GOT3 (cell line): ENCODE measurements around the gene USP22.

ENCODE experiments used
- DNase-seq: peaks from one replicate; lab custom pipeline; 2025; ENCODE audit warnings: mixed read lengths; lab: John Stamatoyannopoulos, UW

USP22 gene

DNA sequence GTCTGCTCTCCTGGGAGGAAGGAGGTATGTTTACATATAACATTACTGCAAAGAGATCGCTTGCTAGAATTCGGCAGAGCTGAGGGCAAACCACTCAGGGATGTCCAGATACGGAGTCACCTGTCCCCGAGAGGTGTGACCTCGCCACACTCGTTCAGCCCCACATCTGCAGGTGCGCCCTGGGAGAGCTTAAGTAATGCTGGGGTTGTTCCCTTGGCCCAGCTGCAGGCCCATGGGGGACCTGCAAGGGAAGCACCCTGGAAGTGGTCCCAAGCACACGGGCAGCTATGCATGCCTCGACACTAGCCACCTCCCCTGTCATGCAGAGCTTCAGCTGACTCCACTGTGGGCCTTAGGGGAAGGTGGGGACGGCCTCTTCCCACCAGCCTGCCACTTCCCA lies 22.2 kb downstream of the USP22 start:
- no peak for DNase-seq

DNA sequence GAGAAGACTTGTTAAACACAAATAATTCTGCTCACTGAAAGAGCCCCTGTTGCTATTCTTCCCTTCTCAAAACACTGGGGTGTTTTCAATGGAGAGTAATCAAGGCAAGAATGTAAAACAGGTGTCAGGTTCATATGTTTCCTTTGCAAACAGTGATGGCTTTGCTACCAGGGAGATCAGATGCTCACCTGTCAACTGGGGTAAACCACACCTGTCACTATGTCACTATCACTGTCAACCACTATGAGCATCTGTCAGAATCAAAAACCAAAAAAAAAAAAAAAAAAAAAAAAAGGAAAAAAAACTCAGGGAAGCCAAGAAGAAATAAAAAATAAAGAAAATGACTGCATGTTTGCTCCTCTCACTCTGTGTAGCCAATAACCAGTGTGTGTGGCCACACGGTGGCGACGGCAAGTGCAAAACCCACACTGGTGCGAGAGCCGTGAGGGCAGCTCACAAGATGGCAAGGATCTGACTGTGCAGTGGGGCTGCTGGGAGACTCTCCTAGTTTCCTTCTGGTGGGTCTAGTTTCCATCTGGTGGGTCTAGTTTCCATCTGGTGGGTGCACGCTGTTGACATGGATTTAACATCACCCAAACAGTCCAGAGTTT lies 22.7 kb downstream of the USP22 start:
- no peak for DNase-seq

DNA sequence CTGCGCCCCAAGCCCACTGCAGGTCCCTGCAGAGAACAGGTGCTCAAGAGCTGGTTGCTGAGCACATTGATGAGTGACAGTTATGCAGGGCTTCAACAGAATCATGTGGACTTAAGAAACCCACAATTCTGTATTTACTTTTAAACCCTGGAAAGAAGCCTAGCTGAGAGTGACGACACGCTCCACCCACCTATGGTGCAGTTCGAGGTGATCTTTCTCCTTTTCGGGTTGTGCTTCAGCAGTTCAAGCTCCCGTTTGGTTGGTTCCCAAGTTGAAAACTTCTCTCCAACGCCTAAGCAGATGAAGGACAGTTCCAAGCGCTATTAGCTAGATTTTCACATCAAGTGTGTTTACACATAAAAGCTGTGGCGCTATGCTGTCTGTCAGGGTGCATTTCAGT lies 23.9 kb downstream of the USP22 start:
- DNase-seq: no peak

DNA sequence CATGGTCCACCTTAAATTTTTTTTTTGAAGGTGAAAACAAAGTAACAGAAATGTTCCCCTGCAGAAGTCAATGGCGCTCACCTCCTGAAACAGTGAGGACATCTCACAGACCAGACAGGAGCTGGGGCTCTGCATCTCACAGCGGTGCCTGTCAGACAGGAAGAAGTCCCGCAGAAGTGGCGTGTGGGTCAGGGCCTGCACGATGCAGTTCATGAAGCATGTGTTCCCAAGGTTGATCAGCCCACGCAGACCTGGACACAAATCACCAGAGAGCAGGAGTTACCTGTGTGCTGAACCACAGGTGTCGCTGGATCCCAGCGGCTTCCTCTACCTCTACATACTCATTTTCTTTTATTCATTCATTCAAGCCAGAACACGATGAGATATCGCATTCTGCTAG lies 24.9 kb downstream of the USP22 start:
- no peak for DNase-seq

DNA sequence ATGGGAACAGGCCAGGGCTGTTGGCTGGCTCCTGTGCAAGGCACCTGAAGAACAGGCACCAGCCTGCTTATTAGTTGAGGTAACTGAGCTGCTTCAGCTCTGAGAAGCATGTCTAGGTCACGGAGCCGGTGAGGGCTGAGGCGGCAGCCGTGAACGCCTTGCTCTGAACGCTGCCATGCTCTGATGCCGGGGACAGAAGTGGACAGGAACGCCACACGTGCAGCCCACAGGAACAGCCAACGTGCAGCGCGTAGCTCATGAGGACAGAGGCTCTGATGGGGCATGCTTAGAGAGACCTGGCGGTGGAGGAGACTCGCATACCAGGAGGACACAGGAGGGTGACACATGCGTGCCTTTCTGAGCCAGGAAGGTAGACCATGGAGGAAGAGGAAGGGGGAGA lies 25.6 kb downstream of the USP22 start:
- DNase-seq: no peak

DNA sequence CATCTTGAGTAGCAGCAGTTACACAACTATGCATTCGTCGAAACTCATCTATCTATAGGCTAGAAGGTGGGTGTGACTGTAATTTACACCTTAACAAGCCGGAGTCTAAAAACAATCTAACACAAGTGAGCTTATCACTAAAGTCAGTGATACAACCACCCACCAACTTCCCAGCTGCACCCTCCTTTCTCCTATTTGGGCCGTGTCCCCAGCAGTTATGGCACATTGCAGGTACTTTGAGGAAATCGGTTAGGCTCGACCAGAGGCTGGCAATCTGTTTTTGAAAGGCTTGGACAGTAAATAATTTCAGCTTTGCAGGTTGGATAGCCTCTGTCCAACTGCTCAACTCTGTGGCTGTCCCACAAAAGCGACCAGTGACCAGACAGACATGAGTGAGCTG lies 26.0 kb downstream of the USP22 start:
- no peak for DNase-seq

DNA sequence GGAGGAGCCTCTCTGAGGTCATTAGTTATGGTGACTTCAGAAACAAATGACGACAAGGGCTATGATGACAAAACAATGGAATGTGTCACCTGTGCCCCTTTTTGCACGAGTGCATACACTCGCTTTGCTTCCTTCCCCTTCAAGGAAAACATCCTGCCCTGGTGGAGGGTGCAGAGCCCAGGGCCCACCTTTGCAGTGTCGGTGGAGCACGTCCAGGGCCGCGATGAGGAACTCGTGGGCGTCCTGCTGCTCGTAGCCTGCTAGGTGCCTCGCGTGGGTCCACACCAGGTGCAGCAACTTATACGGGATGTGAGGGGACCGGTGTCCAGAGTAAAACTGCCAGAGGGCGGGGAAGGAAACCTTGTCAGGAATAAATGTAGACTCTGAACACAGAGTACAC lies 27.2 kb downstream of the USP22 start:
- DNase-seq: no peak

DNA sequence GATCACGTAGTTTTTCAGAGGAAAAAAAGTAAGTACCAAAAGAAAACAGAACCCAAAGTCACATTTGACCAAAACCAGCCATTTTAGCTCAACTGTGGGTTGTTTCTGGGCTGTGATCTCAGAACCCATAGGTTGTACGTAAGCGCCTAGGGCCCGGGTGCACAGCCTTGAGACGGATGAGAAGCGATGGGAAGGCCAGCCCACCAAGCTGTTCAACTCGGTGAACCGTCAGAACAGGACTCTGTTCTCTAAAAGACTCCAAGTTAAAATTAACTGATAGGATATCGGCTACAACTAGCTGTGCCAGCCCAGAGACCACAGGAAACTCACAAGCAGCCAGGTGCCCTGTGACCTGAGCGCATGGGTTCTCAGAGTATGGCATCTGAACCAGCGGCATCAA lies 28.3 kb downstream of the USP22 start:
- no peak for DNase-seq

DNA sequence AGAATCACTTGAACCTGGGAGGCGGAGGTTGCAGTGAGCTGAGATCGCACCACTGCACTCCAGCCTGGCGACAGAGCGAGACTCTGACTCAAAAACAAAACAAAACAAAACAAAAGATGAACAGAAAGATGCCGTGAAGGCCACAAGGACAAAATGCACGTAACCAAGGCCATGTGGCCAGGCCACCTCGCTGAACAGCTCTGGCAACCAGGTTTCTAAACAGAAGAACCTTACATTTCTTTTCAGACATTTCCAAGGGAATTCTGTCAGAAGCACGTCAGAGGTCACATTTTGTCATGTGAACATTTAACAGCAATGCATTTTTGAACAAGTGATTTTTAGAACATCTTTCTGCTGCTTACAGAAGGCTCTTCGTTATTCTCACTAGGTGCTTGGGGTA lies 28.8 kb downstream of the USP22 start:
- no peak for DNase-seq

DNA sequence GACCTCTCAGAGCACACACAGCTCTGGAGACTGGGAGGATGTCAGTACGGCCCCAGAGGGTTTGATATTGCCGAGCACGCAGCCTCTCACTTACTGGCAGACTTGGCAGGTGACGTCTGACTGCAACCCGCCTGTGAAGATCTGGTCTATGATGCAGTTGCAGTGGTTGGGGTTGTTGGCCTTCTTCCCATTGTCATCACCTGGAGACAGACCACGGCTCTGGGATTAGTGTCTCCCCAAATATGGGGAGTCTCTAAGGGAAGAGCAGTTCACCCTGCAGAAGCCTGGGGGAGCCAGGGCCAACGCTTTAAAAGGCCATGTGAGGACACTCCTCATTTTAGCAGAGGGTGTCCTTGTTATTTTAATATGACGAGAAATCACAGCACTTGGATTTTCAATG lies 30.1 kb downstream of the USP22 start:
- DNase-seq: no peak

DNA sequence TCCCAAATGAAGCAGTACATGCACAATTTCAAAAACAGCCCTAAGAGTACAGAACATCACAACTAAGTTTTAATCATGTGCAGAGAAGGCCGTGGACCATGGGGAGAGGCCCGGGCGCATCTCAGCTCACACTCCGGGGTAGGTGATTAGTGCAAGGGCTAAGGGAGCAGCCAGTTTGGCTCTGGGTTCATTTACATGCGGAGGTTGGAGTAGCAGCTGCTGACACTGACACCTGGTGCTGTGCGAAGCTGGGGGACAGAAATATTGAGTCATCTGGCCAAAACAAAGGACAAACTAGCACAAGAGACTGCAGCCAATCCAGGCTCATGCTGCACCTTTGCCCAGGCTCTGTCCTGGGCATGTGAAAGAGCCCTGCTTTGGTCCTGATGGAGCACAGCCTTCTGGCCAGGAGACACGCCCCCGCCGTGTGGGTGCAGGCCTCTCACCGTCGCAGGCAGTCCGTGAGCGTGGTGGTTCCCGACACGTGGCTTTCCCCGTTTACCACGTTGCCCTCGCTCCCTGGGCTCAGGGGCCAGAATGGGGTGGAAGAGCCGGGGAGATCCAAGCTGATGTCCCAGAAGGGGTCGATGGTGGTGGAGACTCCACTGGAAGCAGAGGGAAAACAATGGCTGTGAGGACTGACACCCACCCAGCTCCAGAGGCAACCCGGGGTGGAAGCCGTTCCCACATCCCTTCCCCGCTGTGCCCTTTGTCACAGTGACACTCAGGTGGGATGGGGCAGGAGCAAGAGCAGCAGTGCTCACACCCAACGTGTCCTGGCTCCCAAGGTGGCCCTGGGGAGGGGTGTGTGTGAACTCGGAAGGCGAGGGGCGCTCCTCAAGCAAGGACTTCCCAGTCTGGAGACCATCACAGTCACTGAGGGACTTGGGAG lies 31.9 kb downstream of the USP22 start:
- DNase-seq: no peak

DNA sequence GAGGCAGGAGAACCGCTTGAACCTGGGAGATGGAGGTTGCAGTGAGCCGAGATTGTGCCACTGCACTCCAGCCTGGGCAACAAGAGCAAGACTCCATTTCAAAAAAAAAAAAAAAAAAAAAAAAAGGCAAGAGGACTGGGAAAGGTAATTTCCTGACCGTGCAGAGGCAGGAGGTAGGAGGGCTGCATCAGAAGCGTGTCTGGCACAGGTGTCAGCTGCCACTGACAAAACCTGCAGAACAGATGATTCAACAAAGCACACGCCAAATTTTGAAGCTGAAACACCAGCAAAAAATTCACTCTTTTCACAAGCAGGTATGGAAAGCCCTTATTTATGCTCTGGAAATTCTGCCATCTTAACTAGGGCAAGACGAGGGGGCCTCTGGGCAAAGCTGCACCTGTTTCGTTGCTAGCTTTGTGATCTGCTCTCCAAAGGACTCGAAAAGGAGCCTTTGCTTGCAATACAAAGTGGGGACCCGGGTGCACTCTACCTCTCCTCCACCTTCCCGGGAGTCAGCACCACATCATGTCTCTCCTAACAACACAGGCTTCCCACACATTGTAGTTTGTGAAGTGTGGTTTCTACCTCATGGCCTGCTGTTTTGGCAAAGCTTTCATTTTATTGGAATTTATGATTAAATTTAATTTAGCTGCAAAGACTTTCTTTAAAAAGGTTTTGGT lies 33.7 kb downstream of the USP22 start:
- no peak for DNase-seq

DNA sequence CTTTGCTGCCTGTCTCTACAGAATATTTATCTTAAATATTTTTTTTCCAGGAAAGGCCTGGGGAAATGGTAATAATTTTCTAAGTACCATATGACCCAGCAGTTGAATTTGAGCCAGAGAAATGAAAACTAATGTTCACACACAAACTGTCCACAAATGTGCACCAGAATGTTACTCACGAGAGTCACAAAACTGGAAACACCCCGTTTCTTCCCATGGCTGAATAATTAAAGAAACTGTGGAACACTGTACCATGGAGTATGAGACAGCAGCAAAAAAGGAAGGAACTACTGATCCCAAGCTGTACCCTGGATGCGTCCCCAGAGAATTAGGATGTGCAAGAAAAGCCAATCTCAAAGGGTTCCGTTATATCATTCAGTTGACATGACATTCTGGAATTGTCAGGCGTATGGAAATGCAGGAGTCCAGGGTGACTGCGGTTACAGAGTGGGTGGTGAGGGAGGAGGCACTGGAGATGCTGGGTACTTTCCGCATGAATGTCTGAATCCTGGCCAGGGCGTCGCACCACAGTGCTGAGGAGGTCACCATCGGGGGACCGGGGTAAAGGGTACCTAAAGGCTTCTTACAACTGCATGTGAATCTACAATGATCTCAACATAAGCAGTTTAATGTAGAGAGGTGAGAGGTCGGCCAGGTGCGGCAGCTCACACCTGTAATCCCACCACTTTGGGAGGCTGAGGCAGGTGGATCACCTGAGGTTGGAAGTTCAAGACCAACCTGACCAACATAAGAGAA lies 34.5 kb downstream of the USP22 start:
- no peak for DNase-seq

DNA sequence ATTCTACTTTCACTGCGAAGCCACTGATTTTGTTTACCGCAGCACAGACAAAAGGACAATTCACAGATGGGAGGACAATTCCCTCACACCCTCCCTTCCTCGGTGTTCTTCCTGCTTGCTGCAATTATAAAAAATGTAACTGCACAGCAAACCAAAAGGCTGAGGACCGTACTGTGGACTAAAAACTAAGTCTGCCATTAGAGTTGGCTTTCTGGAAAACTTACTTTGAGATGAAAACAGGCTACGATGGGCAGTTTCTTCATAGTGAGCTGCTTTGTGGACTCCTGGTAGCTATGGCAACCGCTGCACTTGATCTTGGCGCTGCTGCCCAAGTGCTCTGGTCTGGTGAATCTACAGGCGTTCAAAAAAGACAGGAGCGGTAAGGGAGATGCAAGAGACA lies 35.2 kb downstream of the USP22 start:
- no peak for DNase-seq

DNA sequence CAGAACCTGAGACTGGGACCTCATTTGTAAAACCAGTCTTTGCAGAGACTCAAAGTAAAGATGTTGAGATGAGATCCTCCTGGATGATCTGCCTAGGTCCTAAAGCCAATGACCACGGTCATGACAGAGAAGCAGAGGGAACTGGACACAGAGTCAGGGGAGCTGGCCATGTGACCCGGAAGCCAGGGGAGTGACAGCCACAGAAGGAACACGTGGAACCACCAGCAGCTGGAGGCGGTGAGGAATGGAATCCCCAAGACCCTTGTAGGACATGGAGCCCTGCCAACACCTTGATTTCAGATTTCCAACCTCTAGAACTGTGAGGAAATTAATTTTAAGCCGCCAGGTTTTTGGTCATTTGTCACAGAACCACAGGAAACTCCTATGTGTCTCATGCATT lies 37.0 kb downstream of the USP22 start:
- DNase-seq: no peak

DNA sequence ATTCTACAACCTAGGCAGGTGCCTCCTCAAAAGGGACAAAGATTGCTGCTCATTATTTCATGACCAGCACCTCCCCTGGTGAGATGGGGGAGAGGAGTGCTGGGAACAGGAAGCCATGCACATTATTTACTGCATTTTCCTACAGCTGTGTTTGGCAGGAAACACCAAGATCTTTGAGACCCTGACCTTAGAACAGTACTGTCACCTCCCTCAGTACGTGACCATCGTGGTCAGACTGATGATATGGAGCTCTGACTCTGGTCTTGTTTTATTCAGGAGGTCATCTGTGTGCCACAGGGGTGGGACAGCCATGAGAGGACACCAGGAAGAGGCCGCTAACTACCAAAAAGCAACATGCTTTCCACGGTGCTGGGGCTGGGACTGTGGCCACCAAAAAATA lies 37.4 kb downstream of the USP22 start:
- no peak for DNase-seq

DNA sequence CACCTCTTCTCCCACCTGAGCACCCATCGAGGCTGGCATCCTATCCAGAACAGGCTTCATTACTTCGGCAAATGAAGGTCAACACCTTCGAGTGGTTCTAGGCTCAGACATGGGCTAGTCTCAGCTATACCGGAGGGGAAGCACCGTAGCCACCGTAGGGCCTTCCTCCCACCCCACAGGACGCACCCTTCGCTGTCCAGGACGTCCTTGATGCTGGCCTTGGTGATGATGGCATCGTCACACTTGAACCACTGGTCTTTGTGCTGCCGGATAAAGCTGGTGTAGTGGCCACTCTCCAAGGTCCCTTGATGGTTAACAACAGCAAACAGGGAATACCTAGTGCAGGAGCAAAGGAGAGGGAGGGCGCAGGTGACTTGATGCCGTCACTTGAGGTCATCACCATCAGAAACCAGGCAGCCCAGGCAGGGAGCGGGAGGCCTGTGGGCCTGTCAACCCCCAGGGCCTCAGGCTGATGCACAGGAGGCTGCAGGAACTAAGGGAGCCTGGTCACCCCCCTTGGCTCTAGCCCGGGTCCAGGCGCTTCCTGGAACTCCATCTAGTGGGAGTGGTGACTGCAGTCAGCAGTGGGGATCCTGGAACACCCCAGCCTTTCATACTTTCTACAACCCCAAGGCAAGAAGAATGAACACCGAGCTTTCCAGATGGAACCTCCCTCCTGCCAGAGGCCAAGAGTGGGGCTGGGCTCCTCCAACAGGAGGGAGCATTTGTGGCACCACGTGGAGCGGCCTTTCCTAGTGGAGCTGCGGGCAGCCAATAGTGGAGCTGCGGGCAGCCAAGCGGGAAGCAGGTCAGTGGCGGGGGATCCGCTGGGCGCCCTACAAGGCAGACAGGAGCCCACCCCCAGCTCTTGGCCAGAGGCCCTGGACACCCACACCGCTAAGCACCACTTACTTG lies 38.5 kb downstream of the USP22 start:
- no peak for DNase-seq

DNA sequence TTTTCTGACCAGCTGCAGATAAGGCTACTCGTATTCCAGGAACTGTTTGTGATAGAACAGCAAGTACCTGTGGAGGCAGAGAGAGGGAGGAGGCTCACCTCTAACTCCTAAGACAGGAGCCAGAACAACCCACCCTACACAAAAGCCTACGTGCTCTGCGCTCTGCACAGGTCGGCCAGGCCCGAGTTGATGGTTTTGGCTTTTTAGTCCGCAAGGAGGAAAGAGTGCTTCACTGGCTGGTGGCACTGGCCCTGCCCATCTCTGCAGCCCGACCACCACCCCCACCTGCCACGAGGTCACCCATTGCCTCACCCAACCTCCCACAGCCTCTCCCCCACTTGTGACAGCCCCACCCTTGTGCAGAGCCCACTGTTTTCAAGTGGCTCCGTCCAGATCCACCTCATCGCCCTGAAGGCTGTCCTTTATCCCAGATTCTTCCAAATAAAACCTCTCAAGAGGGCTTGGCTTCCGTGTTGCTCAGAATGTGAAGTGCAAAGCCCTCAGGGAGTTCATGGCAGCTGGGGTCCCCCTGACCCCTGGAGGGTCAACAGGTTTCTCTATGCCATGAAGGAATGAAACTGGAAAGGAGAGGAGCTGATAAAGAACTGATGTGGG lies 39.7 kb downstream of the USP22 start:
- no peak for DNase-seq

DNA sequence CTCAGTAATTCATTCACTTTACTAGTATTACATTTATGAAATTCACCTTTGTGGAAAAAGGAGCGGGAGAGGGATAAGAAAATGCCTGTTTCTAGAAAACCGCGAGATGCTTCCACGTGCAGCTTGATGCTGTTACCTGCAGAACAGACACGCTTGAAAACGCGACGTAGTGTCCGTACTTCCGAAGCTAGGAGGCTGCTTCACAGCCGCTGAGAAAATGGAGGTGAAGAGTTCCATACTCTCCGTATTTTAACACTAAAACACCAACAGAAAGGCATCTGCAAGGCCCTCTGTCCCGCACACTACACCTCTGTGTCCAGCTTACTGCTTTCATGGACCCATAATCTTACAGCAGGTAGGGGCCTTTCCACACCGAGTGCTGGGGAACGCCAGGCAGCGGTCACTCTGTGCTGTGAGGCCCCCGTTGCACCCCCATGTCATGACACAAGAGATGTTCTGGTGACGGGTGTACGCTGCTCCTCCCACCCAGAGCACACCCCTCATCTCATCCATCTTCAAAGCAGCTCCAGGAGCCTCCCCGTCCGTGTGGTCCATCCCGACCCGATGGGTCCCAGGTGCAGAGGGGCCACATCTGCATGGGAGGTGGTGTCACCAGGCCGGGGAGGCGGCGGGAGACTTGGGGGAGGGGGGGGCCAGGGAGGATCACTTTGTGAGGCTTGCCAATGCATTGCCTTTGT lies 40.4 kb downstream of the USP22 start:
- no peak for DNase-seq

DNA sequence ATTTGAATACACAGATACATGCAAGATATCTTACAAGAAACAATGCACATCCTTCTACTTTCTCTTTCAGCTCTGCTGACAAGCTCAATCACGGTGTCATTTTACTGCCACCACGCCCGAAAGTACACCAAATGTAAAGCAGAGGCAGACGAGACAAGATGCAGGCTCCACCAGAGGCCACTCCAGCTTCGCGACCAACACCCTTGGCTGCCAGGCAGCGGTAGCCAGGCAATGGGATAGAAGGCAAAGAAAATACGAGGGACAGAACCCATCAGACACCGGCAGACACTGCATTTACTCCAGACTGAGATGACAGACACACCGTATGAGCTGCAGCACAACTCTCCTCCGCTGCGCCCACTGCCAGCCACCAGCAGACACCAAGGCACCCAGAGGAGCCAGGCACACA lies 41.0 kb downstream of the USP22 start:
- DNase-seq: no peak
